Neural cell (in vitro differentiated cells): ENCODE data around the gene CLIC4. TPM values are rescaled to one million over a fixed set of nuclear protein-coding genes. Genes with fewer than 3 reads are reported as not detected.
"Not testable (repeated sequence)": the region's sequence is repeated elsewhere in the genome, so short reads cannot be mapped to it uniquely, and the experiment has no call there.

Source experiments
- H2AFZ ChIP-seq: fragments of 200-600, 300-800 bp; sonication (generic), shearing (Covaris generic); 2 replicates; pipeline ENCODE4 v1.6.0; 2014; ENCODE audit warnings: low read depth, mild to moderate bottlenecking, antibody characterized with exemption, low read length, moderate library complexity
- H3F3A ChIP-seq: fragments of 200-600 bp; shearing (Covaris generic); 2 replicates; pipeline ENCODE4 v1.6.1; 2016; ENCODE audit warnings: mild to moderate bottlenecking, moderate library complexity, mixed read lengths, antibody characterized with exemption, low read length; ENCODE audit not compliant: insufficient read depth, poor library complexity, severe bottlenecking
- H3K27ac ChIP-seq: fragments of 200-600, 300-800 bp; sonication (generic), shearing (Covaris generic); 2 replicates; pipeline ENCODE4 v1.5.1; 2014; ENCODE audit warnings: mild to moderate bottlenecking, low read length, moderate library complexity
- H3K27me3 ChIP-seq: fragments of 300-800, 200-600 bp; sonication (generic), shearing (Covaris generic); 2 replicates; pipeline ENCODE4 v1.6.0; 2014; ENCODE audit warnings: mild to moderate bottlenecking, low read depth, low read length, moderate library complexity; ENCODE audit not compliant: insufficient read depth
- H3K36me3 ChIP-seq: fragments of 300-800, 200-600 bp; sonication (generic), shearing (Covaris generic); 2 replicates; pipeline ENCODE4 v1.5.1; 2014; ENCODE audit warnings: mild to moderate bottlenecking, antibody characterized with exemption, low read length, moderate library complexity; ENCODE audit not compliant: insufficient read depth
- H3K4me2 ChIP-seq: fragments of 300-800, 200-600 bp; sonication (generic), shearing (Covaris generic); 2 replicates; pipeline ENCODE4 v1.6.0; 2014; ENCODE audit warnings: mild to moderate bottlenecking, low read length
- H3K4me3 ChIP-seq: fragments of 300-800, 200-600 bp; sonication (generic), shearing (Covaris generic); 2 replicates; pipeline ENCODE4 v1.5.1; 2014; ENCODE audit warnings: mild to moderate bottlenecking, low read length, moderate library complexity
- H3K79me2 ChIP-seq: fragments of 200-600 bp; shearing (Covaris generic); replicated peaks from 2 replicates; pipeline ENCODE4 v1.6.0; 2014; ENCODE audit warnings: mild to moderate bottlenecking, low read length, moderate library complexity; ENCODE audit not compliant: insufficient read depth
- H3K9ac ChIP-seq: fragments of 300-800, 200-600 bp; sonication (generic), shearing (Covaris generic); 2 replicates; pipeline ENCODE4 v1.6.1; 2016; ENCODE audit warnings: mild to moderate bottlenecking, low read length, mixed read lengths
- H3K9me2 ChIP-seq: fragments of 200-600 bp; shearing (Covaris generic); 2 replicates; pipeline ENCODE4 v1.6.1; 2016; ENCODE audit warnings: mild to moderate bottlenecking, low read length, mixed read lengths; ENCODE audit not compliant: insufficient read depth
- H3K9me3 ChIP-seq: fragments of 200-600, 300-800 bp; sonication (generic), shearing (Covaris generic); 2 replicates; pipeline ENCODE4 v1.6.1; 2016; ENCODE audit warnings: mild to moderate bottlenecking, mixed run types, low read length, moderate library complexity, mixed read lengths
- H4K20me1 ChIP-seq: fragments of 200-600 bp; shearing (Covaris generic); 2 replicates; pipeline ENCODE4 v1.6.1; 2016; ENCODE audit warnings: mild to moderate bottlenecking, mixed run types; ENCODE audit not compliant: insufficient read depth
- CTCF ChIP-seq: fragments of 450-650 bp; IDR thresholded peaks from 2 replicates; pipeline ENCODE4 v1.5.1; 2014; ENCODE audit warnings: antibody characterized with exemption, mild to moderate bottlenecking, moderate library complexity; ENCODE audit not compliant: poor library complexity, severe bottlenecking
- EP300 ChIP-seq: fragments of 450-650 bp; conservative IDR thresholded peaks from 2 replicates; pipeline ENCODE4 v1.6.1; 2014; ENCODE audit warnings: antibody characterized with exemption, mild to moderate bottlenecking, moderate library complexity; ENCODE audit not compliant: poor library complexity, severe bottlenecking
- EZH2 ChIP-seq: fragments of 200-600, 300-800 bp; shearing (Covaris generic), sonication (generic); IDR thresholded peaks from 2 replicates; pipeline ENCODE4 v1.6.1; 2014; ENCODE audit warnings: antibody characterized with exemption, low read length, borderline replicate concordance, mild to moderate bottlenecking; ENCODE audit not compliant: insufficient read depth, poor library complexity, severe bottlenecking
- MXI1 ChIP-seq: fragments of 450-650 bp; conservative IDR thresholded peaks from 2 replicates; pipeline ENCODE4 v1.6.1; 2014; ENCODE audit warnings: antibody characterized with exemption, mild to moderate bottlenecking; ENCODE audit not compliant: poor library complexity, severe bottlenecking
- POLR2AphosphoS5 ChIP-seq: IDR thresholded peaks from 2 replicates; pipeline ENCODE4 v1.6.1; 2012
- RAD21 ChIP-seq: fragments of 450-650 bp; conservative IDR thresholded peaks from 2 replicates; pipeline ENCODE4 v1.6.1; 2014; ENCODE audit warnings: antibody characterized with exemption, mild to moderate bottlenecking, moderate library complexity
- REST ChIP-seq: IDR thresholded peaks from 2 replicates; pipeline ENCODE4 v1.6.1; 2012; ENCODE audit warnings: borderline replicate concordance
- SMC3 ChIP-seq: fragments of 450-650 bp; conservative IDR thresholded peaks from 2 replicates; pipeline ENCODE4 v1.6.1; 2014; ENCODE audit warnings: antibody characterized with exemption, mild to moderate bottlenecking, moderate library complexity; ENCODE audit not compliant: poor library complexity
- TAF1 ChIP-seq: IDR thresholded peaks from 2 replicates; pipeline ENCODE4 v1.6.1; 2012; ENCODE audit warnings: low read depth
- polyA plus RNA-seq: library from polyadenylated mRNA; depleted of rRNA; stranded (reverse); fragments of >200 nt; gene quantifications from 2 replicates; pipeline ENCODE4 v1.2.3, GENCODE V29; 2014

Gene CLIC4
- polyA plus RNA-seq, 1 donor from 2014 or later = 133 TPM

GRCh38 chr1:24720152-24720551 lies 25.1 kb upstream of the CLIC4 start:
- H2AFZ ChIP-seq = no peak overlapping the region
- TF ChIP-seq CTCF (no peak), TAF1 (no peak), EZH2 (no peak), EP300 (no peak), MXI1 (no peak), POLR2AphosphoS5 (no peak), SMC3 (no peak)

GRCh38 chr1:24721533-24721932 lies 23.7 kb upstream of the CLIC4 start:
- Histone ChIP-seq H2AFZ (no peak overlapping the region), H3K9me3 (no peaks in the 10 kb centered on the region), H3K4me3 (no peak overlapping the region), H3K9me2 (no peaks in the 10 kb centered on the region), H3K36me3 (no peaks in the 10 kb centered on the region), H3K27me3 (no peaks in the 10 kb centered on the region), H3K4me2 (no peak overlapping the region), H3K27ac (no peak overlapping the region), H3K9ac (no peak overlapping the region), H3K79me2 (no peaks in the 10 kb centered on the region), H3F3A (no peaks in the 10 kb centered on the region), H4K20me1 (no peaks in the 10 kb centered on the region)
- TF ChIP-seq RAD21 (no peak), TAF1 (no peak), EZH2 (no peak), CTCF (no peak), EP300 (no peak), MXI1 (no peak), POLR2AphosphoS5 (no peak), SMC3 (no peak), REST (no peak)

More at GRCh38 chr1:24720152-24720551, 25.1 kb upstream of the CLIC4 start:
- Histone ChIP-seq H3K9me3 (no peaks in the 10 kb centered on the region), H3K79me2 (no peaks in the 10 kb centered on the region), H3K9me2 (no peaks in the 10 kb centered on the region), H3K4me3 (no peak overlapping the region), H3F3A (no peaks in the 10 kb centered on the region), H3K4me2 (no peak overlapping the region), H3K27ac (no peak overlapping the region), H3K27me3 (no peaks in the 10 kb centered on the region), H3K9ac (no peak overlapping the region), H4K20me1 (no peaks in the 10 kb centered on the region), H3K36me3 (no peaks in the 10 kb centered on the region)

- H3K9me2 ChIP-seq, H3K4me2 ChIP-seq, H3K79me2 ChIP-seq, H3K4me3 ChIP-seq, H3K27me3 ChIP-seq, H2AFZ ChIP-seq, H3K9ac ChIP-seq, H3K27ac ChIP-seq, H3K9me3 ChIP-seq, H3F3A ChIP-seq, H3K36me3 ChIP-seq, H4K20me1 ChIP-seq: not testable (repeated sequence)
These were observed 22.9 kb upstream of the CLIC4 start for GRCh38 chr1:24722073-24723035.
